ENCODE measurements around the gene VASP.

DNA sequence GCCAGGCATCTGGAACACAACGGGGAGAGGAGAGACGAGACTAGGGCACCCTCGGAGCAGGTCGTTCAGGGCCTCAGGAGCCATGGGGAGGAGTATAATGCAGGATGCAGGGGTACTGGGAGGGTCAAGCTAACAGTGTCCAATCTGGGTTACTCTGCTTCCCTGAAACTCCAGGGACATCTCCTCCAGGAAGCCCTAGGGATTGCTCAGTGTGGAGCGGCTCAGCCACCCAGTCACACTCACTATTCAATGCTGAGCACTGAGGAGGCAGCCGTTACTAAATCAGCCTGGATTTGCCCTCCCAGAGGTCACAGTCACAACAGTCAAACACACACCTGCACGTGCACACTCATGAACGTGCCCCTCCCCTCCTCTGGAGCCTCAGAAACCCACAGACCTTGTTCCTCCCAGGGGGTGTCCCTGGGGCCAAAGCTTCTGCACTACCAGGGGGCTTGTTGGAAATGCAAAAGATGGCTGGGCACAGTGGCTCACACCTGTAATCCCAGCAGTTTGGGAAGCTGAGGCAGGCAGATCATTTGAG, 46.4 kb upstream of the VASP start:
- TF ChIP-seq CTCF (IDR thresholded peaks at IDR 0.05): no peak
- TF ChIP-seq EZH2phosphoT487 (IDR thresholded peaks at IDR 0.05): no peak

Data from neural progenitor cell (in vitro differentiated cells).